ENCODE data around the gene GPR161. TPM values are rescaled to one million over a fixed set of nuclear protein-coding genes. Genes with fewer than 3 reads are reported as not detected.
A peak's percentile ranks its signal among the peaks of the same experiment; 100 is the strongest.

Gene GPR161
- polyA plus RNA-seq, 2 of the 4 experiments (the other 2 are of a cell fraction), result 7.8 to 9.4 TPM

DNA sequence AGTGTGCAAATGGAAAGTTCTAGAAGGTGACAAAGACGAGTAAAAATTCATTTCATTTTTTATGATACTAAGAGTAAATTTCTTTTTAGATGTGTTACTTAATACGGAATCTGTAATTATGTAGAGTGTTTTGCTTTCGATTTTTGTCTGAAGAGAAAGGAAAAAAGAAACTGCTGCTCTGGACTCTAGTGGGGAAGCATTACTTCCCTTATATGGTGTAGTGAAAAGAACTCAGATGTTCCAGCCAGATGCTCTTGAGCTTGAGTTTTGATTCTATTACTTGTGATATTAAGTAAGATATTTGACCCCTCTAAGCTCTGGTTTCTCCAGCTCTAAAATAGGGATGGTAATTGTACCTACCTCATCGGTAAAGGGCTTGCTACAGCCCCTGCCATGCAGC lies 12.2 kb upstream of the GPR161 start:
- 65% methylated on average over 4 of the region's 4 CpGs for WGBS (ENCODE audit: missing lambda C conversion rate)

DNA sequence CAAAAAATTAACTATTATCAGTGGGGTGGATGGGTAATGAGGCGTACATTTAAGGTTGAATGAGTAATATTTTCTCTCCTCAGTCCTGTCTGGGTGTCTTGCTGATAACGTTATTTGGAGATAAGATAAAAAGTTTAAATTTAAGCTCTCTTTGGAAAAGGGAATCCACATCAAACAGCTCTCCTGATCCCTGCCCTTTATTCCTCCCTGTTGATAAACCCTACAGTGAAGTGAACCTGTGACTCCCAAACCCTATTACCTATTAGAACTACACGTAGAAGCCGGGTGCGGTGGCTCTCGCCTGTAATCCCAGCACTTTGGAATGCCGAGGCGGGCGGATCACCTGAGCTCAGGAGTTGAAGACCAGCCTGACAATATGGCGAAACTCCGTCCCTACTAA lies 9.9 kb upstream of the GPR161 start:
- 90% methylated on average over 11 of the region's 11 CpGs for WGBS (ENCODE audit: missing lambda C conversion rate)
- Histone ChIP-seq H3K4me1 (0 out of 3 replicates have a peak, but pooled peaks cover 4% of the 10 kb centered on the region), H3K4me3 (no peak overlapping the region), H3K27ac (no peak overlapping the region), H3K4me2 (no peak overlapping the region), H3K9me3 (no peaks in the 10 kb centered on the region)
- TF ChIP-seq MYC (IDR thresholded peaks at IDR 0.05; ENCODE audit: borderline replicate concordance, low read length), result no peak
- no peak for TF ChIP-seq NFE2L2 (conservative IDR thresholded peaks at IDR 0.05; ENCODE audit: low read length)
- no peak for TF ChIP-seq KDM5A (IDR thresholded peaks at IDR 0.05)
- no peak for TF ChIP-seq POLR2AphosphoS2 (conservative IDR thresholded peaks at IDR 0.05; ENCODE audit: low read length)
- TF ChIP-seq, protein P1, sequence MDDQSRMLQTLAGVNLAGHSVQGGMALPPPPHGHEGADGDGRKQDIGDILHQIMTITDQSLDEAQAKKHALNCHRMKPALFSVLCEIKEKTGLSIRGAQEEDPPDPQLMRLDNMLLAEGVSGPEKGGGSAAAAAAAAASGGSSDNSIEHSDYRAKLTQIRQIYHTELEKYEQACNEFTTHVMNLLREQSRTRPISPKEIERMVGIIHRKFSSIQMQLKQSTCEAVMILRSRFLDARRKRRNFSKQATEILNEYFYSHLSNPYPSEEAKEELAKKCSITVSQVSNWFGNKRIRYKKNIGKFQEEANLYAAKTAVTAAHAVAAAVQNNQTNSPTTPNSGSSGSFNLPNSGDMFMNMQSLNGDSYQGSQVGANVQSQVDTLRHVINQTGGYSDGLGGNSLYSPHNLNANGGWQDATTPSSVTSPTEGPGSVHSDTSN (IDR thresholded peaks at IDR 0.05), result no peak
- no peak for TF ChIP-seq CTCF (IDR thresholded peaks at IDR 0.05)
- TF ChIP-seq, protein P2, sequence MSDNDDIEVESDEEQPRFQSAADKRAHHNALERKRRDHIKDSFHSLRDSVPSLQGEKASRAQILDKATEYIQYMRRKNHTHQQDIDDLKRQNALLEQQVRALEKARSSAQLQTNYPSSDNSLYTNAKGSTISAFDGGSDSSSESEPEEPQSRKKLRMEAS (IDR thresholded peaks at IDR 0.05), result no peak
- TF ChIP-seq ZC3H11A (IDR thresholded peaks at IDR 0.05), result no peak
- TF ChIP-seq BHLHE40 (IDR thresholded peaks at IDR 0.05; ENCODE audit: low read depth, low read length), result no peak
- no peak for TF ChIP-seq CHD4 (IDR thresholded peaks at IDR 0.05; ENCODE audit: borderline replicate concordance)
- no peak for TF ChIP-seq TFCP2L1 (CRISPR knock-in tag; IDR thresholded peaks at IDR 0.05)
- TF ChIP-seq, protein P3, sequence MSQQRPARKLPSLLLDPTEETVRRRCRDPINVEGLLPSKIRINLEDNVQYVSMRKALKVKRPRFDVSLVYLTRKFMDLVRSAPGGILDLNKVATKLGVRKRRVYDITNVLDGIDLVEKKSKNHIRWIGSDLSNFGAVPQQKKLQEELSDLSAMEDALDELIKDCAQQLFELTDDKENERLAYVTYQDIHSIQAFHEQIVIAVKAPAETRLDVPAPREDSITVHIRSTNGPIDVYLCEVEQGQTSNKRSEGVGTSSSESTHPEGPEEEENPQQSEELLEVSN (IDR thresholded peaks at IDR 0.05; ENCODE audit: borderline replicate concordance, low read depth), result no peak
- ChIA-PET CTCF (interaction anchor here (0.8 to 2.9 kb wide), 8 partner anchors 8 to 62 kb away, joined by 3 to 11 read pairs (median 4); no protein-coding TSS in a partner anchor), POLR2A (no interaction called here)
- DNase-seq (ENCODE audit: low read depth in 1 of 2, low spot score in 1 of 2) (no peak), ATAC-seq (no peak), FAIRE-seq (no peak)

More for the DNA sequence above, 12.2 kb upstream of the GPR161 start:
- Histone ChIP-seq H3K4me1 (0 out of 3 replicates have a peak, but pooled peaks cover 4% of the 10 kb centered on the region), H3K27ac (no peak overlapping the region), H3K9me3 (no peaks in the 10 kb centered on the region), H3K4me3 (no peak overlapping the region), H3K4me2 (no peak overlapping the region)
- ATAC-seq, result no peak
- no peak for FAIRE-seq
- ChIA-PET POLR2A (no interaction called here), CTCF (no interaction called here)
- no peak for DNase-seq (ENCODE audit: low read depth in 1 of 2, low spot score in 1 of 2)
- TF ChIP-seq BHLHE40 (IDR thresholded peaks at IDR 0.05; ENCODE audit: low read depth, low read length), result no peak
- TF ChIP-seq PHF8 (IDR thresholded peaks at IDR 0.05; ENCODE audit: borderline replicate concordance, low read depth), result no peak
- TF ChIP-seq, protein P2 (IDR thresholded peaks at IDR 0.05), result no peak
- no peak for TF ChIP-seq KDM1A (IDR thresholded peaks at IDR 0.05; ENCODE audit: low read depth)
- no peak for TF ChIP-seq FOSB (CRISPR knock-in tag; IDR thresholded peaks at IDR 0.05)
- no peak for TF ChIP-seq ESRRA (IDR thresholded peaks at IDR 0.05; ENCODE audit: borderline replicate concordance, low read length)
- TF ChIP-seq SMC3 (IDR thresholded peaks at IDR 0.05), result no peak
- no peak for TF ChIP-seq ZNF302 (CRISPR knock-in tag; IDR thresholded peaks at IDR 0.05)
- no peak for TF ChIP-seq NFE2L2 (conservative IDR thresholded peaks at IDR 0.05; ENCODE audit: low read length)

- H3K4me1 ChIP-seq, result 0 out of 3 replicates have a peak, but pooled peaks cover 4% of the 10 kb centered on the region
- ATAC-seq, result no peak
- H3K27ac ChIP-seq, result peak overlapping the region in 1 of 2 experiments; percentile 67; a peak in 3 of 6 replicates
- no peaks in the 10 kb centered on the region for H3K9me3 ChIP-seq
- H3K4me3 ChIP-seq, result no peak overlapping the region
- ChIA-PET CTCF (interaction anchor here (0.8 to 2.9 kb wide), 13 partner anchors 8 to 128 kb away, joined by 3 to 11 read pairs (median 4); no protein-coding TSS in a partner anchor), POLR2A (no interaction called here)
- no peak for FAIRE-seq
- H3K4me2 ChIP-seq, result peak overlapping the region; percentile 72; the same call in 2 of the 3 replicates
- DNase-seq (ENCODE audit: low read depth in 1 of 2, low spot score in 1 of 2), result no peak
- TF ChIP-seq FOXS1 (CRISPR knock-in tag; IDR thresholded peaks at IDR 0.05) (no peak), EHF (CRISPR knock-in tag; IDR thresholded peaks at IDR 0.05) (no peak), MYC (IDR thresholded peaks at IDR 0.05; ENCODE audit: borderline replicate concordance, low read length) (no peak), HOXB13 (CRISPR knock-in tag; IDR thresholded peaks at IDR 0.05; ENCODE audit: low read depth) (no peak), ELK1 (IDR thresholded peaks at IDR 0.05; ENCODE audit: low read depth, low read length) (no peak), MAZ (IDR thresholded peaks at IDR 0.05; ENCODE audit: borderline replicate concordance, low read depth, low read length) (no peak), PHF8 (IDR thresholded peaks at IDR 0.05; ENCODE audit: borderline replicate concordance, low read depth) (no peak), TP53 (CRISPR knock-in tag; IDR thresholded peaks at IDR 0.05) (no peak)
- TF ChIP-seq, protein P4, sequence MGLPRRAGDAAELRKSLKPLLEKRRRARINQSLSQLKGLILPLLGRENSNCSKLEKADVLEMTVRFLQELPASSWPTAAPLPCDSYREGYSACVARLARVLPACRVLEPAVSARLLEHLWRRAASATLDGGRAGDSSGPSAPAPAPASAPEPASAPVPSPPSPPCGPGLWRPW (IDR thresholded peaks at IDR 0.05), result no peak
- TF ChIP-seq, protein P5, sequence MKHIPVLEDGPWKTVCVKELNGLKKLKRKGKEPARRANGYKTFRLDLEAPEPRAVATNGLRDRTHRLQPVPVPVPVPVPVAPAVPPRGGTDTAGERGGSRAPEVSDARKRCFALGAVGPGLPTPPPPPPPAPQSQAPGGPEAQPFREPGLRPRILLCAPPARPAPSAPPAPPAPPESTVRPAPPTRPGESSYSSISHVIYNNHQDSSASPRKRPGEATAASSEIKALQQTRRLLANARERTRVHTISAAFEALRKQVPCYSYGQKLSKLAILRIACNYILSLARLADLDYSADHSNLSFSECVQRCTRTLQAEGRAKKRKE (CRISPR knock-in tag; IDR thresholded peaks at IDR 0.05; ENCODE audit: low read depth), result no peak
- WGBS (ENCODE audit: missing lambda C conversion rate), result 65% methylated on average over 3 of the region's 5 CpGs
These were observed 9.4 kb upstream of the GPR161 start for GRCh38 chr1:168146160-168146539.

Data from A549 (cell line).